NCI-H69 (cell line): ENCODE measurements around the gene IKBKG.
"Not testable (repeated sequence)": the region's sequence is repeated elsewhere in the genome, so short reads cannot be mapped to it uniquely, and the experiment has no call there.

Experiments
- DNase-seq: peaks from one replicate; lab custom pipeline; 2025; lab: John Stamatoyannopoulos, UW

The IKBKG gene

DNA sequence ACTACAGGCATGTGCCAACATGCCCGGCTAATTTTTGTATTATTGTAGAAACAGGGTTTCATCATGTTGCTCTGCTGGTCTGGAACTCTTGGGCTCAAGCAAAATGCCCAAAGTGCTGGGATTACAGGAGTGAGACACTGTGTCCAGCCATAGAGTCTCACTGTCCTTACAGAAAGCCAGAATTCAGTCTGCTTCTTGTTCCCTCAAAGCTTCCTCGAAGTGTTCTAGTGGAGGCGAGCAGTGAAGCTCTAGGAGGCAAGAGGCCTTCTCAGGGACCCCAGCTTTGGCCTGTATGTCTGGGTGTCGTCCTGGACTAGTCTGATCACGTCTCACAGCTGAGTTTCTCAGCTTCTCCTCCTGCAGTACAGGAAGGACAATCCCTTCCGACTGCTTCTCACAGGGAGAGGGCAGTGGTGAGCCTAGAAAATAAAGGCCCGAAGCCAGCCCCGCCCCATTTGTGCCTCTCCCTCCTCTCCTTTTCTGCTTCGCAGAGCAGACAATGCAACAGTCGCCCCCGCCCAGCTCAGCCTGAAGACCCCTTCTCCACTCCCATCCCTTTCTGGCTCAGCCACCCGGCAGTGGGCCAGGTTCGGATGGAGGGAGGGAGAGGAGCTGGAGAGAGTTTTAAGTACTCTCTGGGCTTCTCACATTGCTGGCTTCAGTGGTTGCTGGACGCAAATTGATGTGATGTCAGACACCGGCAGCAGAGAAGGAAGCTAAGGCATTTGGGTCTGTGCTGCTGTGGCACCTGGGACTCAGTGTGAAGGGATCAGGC lies 20.3 kb upstream of the IKBKG start:
- DNase-seq, result peak; percentile 81

DNA sequence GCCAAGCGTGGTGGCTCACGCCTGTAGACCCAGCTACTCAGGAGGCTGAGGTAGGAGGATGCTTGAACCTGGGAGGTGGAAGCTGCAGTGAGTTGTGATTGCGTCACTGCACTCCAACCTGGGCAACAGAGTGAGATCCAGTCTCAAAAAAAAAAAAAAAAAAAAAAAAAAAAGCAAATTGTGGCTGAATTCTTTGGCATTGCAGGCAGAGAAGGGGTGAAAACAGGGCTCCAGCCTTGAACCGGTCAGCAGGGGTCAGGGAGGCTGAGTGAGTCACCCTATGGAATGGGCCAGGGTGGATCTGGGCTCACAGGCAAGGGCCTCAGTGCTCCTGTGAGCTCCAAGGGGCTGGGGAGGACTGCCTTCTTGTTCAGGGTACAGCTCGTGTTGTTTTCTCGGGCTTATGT lies 18.2 kb upstream of the IKBKG start:
- no peak for DNase-seq

GRCh38 chrX:154530286-154530685 lies 17.1 kb upstream of the IKBKG start:
- no peak for DNase-seq

GRCh38 chrX:154531626-154532025 lies 15.8 kb upstream of the IKBKG start:
- no peak for DNase-seq

GRCh38 chrX:154532690-154533089 lies 14.7 kb upstream of the IKBKG start:
- DNase-seq, result no peak

DNA sequence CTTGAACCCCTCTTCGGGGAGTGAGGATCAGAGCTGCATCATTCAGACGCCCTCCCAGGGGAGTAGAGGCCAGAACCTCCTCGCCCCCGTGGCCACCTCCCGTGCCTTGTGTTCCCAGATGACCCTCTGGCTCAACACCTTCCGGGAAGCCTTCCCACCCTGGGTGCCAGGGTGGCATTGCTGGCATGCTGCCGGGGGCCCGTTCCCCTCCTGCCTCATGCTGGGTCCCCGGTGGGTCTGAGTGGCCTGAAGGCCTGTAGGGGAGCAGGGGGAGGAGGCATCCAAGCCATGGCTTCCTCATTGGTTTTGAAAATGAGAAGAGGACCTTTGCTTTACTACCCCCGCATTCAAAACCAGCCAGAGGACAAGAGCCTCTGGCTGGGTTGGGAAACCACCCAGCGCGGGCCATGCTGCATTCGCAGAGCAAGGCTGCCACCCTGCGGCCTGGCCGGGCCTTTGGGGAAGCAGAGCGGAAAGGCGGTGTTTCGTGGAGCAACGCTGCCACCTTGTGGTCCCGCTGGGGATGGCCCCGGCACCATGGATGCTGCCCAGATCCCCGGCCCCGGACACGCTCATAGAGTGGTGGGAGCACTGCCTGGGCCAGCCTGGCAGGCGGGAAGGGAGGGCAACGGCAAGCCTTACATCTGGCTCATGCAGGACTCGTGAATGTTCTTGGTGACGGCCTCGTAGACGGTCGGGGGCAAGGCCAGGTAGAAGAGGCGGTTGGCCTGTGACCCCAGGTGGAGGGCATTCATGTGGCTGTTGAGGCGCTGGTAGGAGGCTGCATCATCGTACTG lies 12.7 kb upstream of the IKBKG start:
- DNase-seq, result peak; percentile 83

DNA sequence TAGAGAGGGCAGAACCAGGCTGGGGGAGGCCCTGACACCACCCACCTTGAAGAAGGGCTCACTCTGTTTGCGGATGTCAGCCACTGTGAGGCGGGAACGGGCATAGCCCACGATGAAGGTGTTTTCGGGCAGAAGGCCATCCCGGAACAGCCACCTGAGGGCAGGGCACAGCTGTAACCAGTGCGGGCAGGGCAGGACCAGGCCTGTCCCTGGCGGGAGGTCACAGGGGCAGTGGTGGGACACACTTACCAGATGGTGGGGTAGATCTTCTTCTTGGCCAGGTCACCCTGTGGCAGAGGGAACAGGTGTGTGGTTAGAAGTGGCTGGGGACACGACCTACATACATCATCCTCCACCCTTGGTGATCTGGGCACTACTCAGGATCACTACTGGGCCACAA lies 11.5 kb upstream of the IKBKG start:
- DNase-seq, result no peak

DNA sequence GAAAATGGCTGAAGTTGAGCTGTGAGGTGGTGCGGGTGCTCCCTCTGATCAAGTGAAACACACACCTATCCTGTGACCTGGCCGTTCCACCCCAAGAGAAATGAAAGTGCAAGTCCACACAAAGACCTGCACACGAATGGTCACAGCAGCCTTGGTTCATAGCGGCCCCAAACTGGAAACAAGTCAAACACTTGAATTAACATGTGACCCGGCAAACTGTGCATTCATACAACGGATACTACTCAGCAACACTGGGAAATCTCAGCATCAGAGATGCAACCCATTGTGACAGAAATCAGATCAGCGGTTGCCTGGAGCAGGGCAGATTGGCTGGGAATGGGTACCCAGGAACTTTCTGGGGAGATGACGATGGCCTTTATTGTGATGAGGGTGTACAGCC lies 8.3 kb upstream of the IKBKG start:
- no peak for DNase-seq

DNA sequence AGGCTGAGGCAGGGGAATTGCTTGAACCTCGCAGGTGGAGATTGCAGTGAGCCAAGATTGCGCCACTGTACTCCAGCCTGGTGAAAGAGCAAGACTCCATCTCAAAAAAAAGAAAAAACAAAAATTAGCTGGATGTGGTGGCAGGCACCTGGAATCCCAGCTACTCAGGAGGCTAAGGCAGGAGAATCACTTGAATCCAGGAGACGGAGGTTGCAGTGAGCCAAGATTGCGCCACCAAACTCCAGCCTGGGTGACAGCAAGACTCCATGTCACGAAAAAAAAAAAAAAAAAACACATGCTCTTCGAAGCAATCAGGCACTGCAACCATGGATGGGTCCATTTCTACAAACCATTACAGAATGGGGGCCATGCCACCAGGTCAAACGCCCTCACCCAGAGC lies 7.1 kb upstream of the IKBKG start:
- DNase-seq, result not testable (repeated sequence)

DNA sequence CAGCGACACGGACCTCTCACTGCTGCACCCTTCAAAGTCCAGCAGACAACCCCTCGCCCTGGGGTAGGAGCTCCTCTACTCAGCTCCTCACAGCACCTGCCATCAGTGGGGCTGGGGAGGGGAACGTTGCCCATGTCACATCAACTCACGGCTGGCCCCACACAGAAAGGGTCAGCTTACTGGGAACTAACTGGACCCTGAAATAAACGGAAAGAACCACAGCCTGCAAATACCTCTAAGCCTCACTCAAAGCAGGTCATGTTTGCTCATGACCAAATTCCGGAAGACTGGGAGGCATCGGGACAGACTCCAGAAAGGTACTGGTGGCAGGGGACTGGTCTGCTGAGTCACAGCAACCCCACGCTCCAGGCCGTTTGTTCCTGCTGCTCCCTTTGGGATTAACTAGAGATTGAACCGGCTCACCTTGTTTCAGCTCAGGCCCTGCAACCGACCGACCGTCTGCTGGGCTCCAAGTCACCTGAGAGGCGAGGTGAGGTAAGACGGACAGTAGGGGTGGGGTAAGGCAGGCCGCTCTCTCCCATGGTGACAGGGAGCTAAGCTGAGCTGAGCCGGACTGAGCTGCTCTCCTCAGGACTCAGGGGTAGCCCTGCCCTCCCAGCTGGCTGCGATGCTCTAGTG lies 6.4 kb upstream of the IKBKG start:
- DNase-seq, result no peak

- no peak for DNase-seq
Observed at GRCh38 chrX:154541589-154541895, 5.9 kb upstream of the IKBKG start.

DNA sequence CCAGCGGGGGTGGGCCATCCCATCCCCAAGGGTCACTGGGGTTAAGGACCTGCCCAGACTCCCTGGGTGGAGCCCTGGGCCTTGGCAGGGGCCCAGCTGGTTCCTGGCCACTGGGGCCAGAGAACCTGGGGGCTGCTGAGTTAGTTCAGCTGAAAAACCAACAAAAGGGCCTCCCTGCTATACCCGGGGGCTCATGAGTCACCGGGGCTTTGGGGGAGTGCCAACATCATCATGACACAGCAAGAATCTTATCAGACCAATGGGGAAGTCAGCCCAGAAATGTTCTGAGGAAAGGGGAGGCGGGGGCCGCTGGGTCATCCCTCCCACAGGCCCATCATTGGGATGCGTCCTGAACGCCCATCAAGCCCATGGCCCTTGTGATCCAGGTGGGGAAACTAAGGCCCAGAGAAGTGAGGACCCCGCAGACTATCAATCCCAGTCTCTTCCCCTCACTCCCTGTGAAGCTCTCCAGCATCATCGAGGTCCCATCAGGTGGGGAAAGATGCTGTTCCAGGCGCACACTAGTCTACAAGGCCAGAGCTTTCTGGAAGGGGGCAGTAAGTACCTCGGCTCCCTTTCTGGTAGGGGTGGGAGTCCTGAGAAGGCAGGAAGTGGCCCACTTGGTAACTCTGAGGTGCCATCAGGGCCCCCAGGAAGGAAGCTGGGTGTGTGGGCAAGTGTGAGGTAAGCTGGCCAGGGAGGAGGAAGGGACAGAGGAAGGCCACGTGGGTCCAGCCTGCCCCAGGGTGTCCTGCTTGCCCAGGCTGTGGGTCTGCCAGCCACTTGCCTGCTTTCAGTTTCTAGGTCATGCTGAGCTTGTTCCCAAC lies 5.3 kb upstream of the IKBKG start:
- DNase-seq, result peak; percentile 49

DNA sequence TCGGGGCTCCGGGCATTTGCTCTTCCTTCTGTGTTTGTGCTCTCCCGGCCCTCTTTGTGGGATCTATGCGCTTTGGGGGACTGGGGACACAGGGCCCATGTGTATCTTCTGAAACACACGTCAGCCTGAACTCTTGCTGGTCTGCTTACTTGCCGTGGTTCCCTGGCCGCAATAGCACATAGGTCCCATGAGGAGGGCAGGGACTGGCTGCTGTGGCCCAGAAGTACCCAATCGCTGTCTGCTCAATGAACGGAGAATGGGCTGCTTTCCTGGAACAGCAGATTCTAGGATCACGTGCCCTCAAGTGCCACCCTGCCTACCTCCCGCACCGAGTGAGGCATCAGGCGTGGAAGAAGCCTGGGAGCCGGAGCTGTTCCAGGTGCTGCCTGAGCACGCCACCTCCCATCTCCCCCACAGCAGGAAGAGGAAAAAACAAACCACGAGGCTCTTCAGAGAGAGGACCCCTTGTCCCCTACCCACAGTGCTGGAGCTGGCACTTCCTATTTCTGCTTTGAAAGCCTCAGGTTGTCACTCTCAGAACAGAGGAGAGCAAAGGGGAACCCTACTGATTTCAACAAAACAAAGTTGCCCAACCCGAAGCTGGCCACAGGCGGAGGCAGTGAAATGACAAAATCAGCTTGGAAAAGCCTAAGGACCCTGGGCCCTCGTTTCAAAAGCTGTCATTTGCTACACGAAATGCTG lies 4.5 kb upstream of the IKBKG start:
- DNase-seq, result no peak

DNA sequence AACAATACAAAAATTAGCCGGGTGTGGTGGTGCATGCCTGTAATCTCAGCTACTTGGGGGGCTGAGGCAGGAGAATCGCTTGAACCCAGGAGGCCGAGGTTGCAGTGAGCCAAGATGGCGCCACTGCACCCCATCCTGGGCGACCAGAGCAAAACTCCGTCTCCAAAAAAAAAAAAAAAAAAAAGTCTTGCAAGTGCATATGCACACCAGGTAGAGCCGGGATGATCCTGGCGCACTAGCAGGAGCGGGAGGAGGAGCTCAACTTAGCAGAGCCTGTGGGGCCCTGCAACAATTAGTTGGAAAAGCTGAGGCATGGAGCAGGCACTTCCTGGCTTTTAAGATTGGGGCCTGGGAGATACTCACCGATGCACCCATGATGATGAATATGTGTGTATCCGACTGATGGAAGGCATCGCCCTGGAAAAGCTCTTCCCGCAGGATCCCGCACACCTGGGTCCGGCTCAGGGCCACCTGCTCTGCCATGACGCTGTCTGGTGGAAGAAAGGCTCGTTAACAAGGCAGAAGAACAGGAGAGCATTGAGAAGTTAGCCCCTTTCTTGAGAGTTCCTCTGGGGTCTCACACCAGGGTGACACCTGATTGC lies 1.6 kb upstream of the IKBKG start:
- DNase-seq, result no peak

- peak; percentile 89 for DNase-seq
Observed at GRCh38 chrX:154546354-154547244, 821 bp upstream of the IKBKG start, which contains the start of gene G6PD. TSS of gene G6PD (minus strand) at chrX:154546846. CDS start at chrX:154546155, 691 bp downstream.

DNA sequence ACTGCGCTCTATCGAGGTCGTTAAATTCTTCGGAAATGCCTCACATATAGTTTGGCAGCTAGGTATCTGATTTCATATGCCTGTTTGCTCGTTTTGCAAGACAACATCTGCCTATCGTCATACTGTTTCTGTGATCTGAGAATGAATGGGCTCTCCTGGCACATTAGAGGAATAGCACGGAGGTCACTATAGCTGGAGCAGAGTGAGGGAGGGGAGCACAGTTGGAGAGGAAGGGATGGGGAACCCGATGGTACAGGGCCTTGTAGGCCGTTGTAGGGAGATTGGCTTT lies 552 bp downstream of the IKBKG start:
- no peak for DNase-seq

DNA sequence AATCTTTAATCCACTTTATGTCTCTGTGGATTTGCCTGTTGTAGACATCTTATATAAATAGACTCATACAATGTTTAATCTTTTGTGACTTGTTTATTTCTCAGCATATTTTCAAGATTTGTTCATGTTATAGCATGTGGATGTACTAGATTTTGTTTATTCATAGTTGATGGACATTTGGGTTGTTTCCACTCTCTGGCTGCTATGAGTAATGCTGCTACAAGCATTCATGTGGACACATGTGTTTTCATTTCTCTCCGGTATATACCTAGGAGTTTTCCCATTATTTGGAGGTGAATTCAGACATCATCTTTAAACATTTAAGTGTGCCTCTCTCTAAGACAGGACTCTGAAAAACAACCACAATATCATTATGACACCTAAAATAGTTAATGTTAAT lies 2.3 kb downstream of the IKBKG start:
- DNase-seq, result no peak

GRCh38 chrX:154552112-154552806 lies 4.8 kb downstream of the IKBKG start:
- not testable (repeated sequence) for DNase-seq

GRCh38 chrX:154558060-154558690 lies 10.8 kb downstream of the IKBKG start:
- not testable (repeated sequence) for DNase-seq
